Activated T-cell treated with anti-CD3 and anti-CD28 coated beads for 24 hours (primary cell): ENCODE measurements around the gene GAS6.
"Not testable (repeated sequence)": the region's sequence is repeated elsewhere in the genome, so short reads cannot be mapped to it uniquely, and the experiment has no call there.

Experiments used
- DNase-seq: peaks from one replicate; pipeline ENCODE4 v3.0.0-alpha.2; 2020; ENCODE audit warnings: low read depth

GAS6 gene

GRCh38 chr13:113791226-113791625 lies 72.7 kb downstream of the GAS6 start:
- DNase-seq: no peak

- not testable (repeated sequence) for DNase-seq
Measured at GRCh38 chr13:113789931-113790330, 73.9 kb downstream of the GAS6 start.

- no peak for DNase-seq
Measured at GRCh38 chr13:113789167-113789566, 74.7 kb downstream of the GAS6 start.

- DNase-seq: no peak
Measured at GRCh38 chr13:113788413-113789135, 75.3 kb downstream of the GAS6 start.

- DNase-seq: no peak
Measured at GRCh38 chr13:113787694-113788093, 76.2 kb downstream of the GAS6 start.

GRCh38 chr13:113786262-113786841 lies 77.5 kb downstream of the GAS6 start:
- DNase-seq: no peak

- DNase-seq: no peak
Measured at GRCh38 chr13:113785051-113786010, 78.5 kb downstream of the GAS6 start.

- no peak for DNase-seq
Measured at GRCh38 chr13:113784645-113785024, 79.2 kb downstream of the GAS6 start.

GRCh38 chr13:113783966-113784644 lies 79.8 kb downstream of the GAS6 start:
- DNase-seq: no peak

- no peak for DNase-seq
Measured at GRCh38 chr13:113783200-113783881, 80.5 kb downstream of the GAS6 start.

- DNase-seq: no peak
Measured at GRCh38 chr13:113782472-113782871, 81.4 kb downstream of the GAS6 start.

- DNase-seq: no peak
Measured at GRCh38 chr13:113781571-113781970, 82.3 kb downstream of the GAS6 start.

GRCh38 chr13:113777311-113778260 lies 86.3 kb downstream of the GAS6 start:
- no peak for DNase-seq

- DNase-seq: no peak
Measured at GRCh38 chr13:113776231-113777125, 87.4 kb downstream of the GAS6 start.

- no peak for DNase-seq
Measured at GRCh38 chr13:113775451-113776145, 88.3 kb downstream of the GAS6 start.

GRCh38 chr13:113774177-113775107 lies 89.4 kb downstream of the GAS6 start:
- no peak for DNase-seq

GRCh38 chr13:113771709-113772331 lies 92.1 kb downstream of the GAS6 start:
- no peak for DNase-seq
